ENCODE measurements around the gene SBF2. TPM values are rescaled to one million over a fixed set of nuclear protein-coding genes. Genes with fewer than 3 reads are reported as not detected.

SBF2 gene
- total RNA-seq, 1 donor from 2014 or later: 16.7 TPM

DNA sequence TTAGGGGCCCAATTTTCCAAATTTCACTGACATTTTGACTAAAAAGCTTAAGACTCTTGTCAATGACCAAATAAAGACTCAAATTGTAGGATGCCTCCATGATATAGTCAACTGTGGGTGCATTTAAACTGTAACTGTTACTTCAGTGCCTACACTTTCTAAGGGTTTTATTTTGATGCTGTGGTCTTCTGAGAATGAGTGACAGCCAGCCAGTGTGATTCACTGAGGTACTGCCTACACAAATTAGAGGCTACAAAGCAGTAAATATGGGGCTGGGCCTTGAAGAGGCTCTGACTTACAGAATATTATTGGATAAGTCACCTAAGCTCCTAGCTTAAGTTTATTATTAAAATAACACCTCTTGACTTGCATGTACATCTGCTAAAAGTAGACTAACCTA lies 419.6 kb downstream of the SBF2 start:
- no peak for DNase-seq (ENCODE audit: low spot score)
- no peak for ATAC-seq

- ATAC-seq: no peak
- no peak for DNase-seq (ENCODE audit: low spot score)
Measured at GRCh38 chr11:9868641-9869040, 425.4 kb downstream of the SBF2 start.

DNA sequence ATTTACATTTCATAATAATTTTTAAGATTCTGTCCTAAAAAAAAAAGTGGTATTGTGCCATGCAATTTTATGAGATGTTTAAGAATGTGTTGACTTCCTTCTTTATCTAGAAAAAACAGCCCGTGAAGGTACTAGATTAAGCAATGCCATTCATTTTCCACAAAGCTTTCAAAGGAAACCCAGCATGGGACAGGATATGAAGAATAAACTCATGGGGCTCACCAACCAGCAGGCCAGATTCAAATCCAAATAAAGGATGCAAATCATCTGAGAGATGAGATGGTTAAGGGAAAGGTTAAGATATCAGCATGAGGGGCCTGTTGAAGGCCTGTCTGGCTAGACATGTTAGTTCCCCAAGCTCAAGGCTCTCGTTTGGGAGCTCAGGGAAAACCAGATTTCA lies 431.0 kb downstream of the SBF2 start:
- DNase-seq (ENCODE audit: low spot score): no peak
- no peak for ATAC-seq

DNA sequence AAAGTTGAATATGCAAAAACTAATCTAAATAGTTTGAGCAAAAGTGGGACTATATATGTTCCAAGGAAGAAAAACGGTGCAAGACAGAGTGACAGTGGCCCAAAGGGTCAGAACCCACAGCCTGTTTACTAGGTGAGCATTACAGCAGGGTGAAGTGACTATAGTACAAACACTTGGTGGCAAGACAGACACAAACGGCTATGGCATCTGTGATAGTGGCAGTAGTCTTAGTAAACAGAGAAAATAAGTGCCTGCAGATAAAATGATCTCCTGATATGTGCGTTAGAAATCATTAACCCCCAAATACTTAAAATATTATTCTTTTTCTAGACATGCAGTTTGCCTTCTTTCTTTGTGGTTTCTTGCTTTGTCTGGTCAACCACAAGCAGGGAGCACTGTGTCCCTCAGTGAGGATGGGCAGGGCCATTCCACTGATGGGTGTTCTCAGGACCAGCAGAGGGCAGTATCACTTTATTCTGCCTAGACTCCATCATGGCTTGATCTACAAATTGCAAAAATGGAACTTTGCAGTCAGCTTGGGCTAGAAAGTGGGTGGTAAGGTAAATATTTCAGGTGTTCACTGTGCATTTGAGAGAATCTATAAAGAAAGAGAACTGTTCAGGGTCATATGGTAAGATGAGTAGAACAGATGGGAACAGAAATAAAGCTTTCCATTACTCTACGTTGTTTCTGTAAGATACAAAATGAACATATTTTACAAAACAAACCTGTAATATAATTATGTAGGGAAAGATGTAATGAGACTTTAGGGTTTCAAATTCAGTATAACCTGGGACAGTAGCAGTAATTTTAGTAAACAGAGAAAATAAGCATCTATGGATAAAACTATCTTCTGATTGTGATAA lies 431.9 kb downstream of the SBF2 start:
- ATAC-seq (peak; percentile 100), DNase-seq (ENCODE audit: low spot score) (peak; percentile 52)

DNA sequence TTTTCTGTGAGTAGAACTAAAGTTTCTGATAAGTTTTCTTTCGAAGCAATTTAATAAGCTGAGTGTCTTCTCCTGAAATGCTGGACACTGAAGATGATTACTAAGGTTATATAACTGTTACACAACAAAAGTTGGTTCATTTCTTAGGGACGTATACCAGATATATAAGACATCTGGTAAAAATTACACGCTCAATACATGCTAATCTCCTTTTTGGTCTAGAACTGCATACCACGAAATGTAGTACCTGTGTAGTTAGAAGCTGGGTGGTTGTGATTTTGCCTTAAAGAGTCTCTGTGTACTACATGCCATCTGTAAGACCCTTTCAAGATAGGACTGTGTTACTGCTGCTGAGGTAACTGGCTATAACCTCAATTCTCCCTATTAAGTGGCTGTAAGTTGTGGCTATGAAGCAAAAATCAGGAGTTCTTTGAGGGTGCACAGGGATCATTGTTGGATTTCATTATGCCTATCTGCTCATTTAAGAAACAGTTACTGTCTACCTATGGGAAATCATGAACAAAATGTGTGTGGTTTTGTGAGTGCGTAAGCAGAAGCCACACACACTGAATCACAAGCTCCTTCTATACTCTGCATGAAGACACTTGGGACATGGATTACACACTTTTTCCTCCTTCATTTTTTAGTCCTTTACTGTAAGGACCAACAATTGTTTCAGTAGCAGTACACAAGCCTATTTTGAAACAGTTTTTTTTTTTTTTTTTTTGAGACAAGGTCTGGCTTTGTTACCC lies 434.3 kb downstream of the SBF2 start:
- ATAC-seq: no peak
- no peak for DNase-seq (ENCODE audit: low spot score)

DNA sequence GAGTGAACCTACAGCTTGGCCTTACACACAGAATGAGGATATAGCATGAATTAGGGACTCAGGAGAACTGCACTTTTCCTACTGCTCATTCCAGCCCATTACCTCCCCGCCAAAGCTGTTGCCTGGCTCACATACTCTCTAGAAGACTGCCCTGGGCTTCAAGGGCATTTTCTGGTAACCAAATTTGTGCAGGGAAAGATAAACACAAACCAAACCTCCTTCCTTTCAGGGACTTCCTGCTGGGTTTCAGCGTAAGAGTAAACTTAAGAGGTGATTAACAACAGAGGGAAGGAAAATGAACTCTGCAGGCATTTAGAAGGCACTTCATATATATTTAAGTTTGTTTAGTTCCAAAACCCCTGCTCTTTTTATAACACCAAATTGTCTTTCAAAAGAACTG lies 435.2 kb downstream of the SBF2 start:
- no peak for ATAC-seq
- DNase-seq (ENCODE audit: low spot score): no peak

DNA sequence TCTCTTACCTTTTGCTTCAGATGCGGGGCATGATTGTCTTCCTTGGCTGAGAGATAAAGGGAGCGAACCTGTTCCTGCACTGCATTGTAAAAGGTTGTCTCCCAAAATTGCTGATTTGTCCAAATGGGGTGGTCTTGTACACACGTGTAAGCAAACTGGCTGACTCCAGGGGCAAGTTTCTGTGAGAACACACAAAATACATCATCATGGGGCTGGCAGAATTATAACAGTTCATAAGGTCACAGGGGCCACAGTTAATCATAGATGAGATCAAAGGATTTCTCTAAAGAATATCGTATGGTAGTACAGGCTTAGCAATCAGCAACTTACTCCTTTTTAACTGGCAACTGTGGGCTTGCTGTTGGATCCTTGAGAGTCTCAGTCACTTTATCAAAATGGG lies 435.8 kb downstream of the SBF2 start:
- DNase-seq (ENCODE audit: low spot score) (no peak), ATAC-seq (no peak)

- no peak for DNase-seq (ENCODE audit: low spot score)
- ATAC-seq: no peak
Measured at GRCh38 chr11:9855579-9856287, 438.3 kb downstream of the SBF2 start.

- ATAC-seq: peak; percentile 80
- no peak for DNase-seq (ENCODE audit: low spot score)
Measured at GRCh38 chr11:9853929-9854552, 440.0 kb downstream of the SBF2 start.

DNA sequence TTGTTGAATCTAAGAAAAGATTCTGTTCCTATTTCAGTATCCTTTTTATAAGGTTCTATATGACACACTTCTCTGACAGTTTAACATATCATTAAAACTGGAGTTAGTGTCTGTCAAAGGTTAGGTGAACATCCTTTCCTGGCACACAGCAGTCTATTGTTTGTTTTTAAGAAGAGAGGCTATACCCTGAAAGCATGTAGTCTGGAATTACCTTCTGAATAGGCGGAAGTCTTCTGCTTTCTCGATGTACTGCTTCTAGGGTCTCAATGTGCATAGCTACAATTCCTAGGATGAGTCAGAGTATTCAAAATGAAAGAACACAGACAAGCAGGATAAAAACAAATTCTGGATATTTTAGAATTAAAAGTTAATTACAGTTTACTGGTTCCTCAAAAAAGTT lies 441.6 kb downstream of the SBF2 start:
- DNase-seq (ENCODE audit: low spot score) (no peak), ATAC-seq (no peak)

DNA sequence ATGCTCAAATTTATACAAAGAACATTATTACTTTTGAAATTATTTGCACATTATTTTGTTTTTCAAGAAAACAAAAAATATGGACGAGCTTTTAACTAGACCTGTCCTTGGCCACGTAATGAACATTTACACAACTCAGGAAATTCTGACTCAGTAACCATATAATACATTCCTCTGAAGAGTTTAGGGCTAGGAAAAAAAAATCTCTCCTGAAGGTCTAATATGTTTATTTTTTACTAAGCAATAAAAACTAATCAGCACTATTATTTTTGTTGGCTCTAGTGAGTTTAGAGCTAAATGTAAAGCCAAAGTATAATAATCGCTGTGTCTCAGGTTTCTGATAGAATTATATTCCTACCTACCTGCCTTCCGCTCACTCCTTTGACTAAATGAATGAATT lies 442.7 kb downstream of the SBF2 start:
- DNase-seq (ENCODE audit: low spot score) (no peak), ATAC-seq (no peak)

- ATAC-seq (no peak), DNase-seq (ENCODE audit: low spot score) (no peak)
Measured at GRCh38 chr11:9850224-9850895, 443.7 kb downstream of the SBF2 start.

GRCh38 chr11:9849389-9849788 lies 444.6 kb downstream of the SBF2 start:
- DNase-seq (ENCODE audit: low spot score) (no peak), ATAC-seq (no peak)

DNA sequence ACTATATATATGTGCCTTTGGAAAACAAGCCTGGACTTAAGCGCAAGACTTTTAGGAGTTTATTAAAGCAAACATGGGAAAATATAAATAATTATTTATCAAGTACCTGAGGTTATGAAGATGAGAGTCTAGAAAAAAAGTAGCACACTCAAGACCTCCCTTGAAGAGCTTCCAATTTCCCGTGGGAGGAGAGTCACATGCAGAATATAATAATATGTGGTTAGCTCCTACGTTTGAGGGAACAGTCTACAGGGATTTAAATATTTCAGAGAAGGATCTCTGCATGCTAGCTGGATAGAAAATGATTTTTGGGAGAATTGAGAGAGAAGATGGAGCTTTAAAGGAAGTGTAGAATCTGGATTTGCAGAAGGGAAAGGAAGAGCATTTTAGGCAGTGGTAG lies 446.4 kb downstream of the SBF2 start:
- DNase-seq (ENCODE audit: low spot score) (no peak), ATAC-seq (no peak)

- DNase-seq (ENCODE audit: low spot score) (no peak), ATAC-seq (no peak)
Measured at GRCh38 chr11:9842923-9843322, 451.1 kb downstream of the SBF2 start.

DNA sequence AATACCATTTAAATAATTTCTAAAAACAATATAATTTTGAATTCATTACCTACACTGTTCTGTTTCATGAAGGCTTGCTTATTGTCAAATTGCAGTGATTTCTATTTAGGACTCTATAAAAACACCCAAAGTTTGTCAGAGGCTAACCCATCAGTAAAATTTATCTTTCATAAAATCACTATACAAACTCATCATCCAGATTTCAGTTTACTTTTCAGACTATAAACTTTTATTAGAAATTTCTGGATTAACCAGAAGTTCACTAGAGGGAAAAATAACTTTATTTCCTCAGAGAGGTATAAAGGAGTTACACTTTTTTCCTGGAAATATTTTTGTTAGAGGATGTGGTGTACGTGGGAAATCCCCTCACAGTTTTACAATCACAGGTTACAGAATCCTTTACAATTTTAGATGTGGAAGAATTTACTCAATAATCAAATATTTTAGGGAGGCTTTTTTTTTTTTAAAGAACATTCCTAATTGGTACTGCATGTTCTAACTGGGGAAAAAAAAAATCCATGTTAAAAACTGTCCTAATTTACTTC lies 453.5 kb downstream of the SBF2 start:
- ATAC-seq (no peak), DNase-seq (ENCODE audit: low spot score) (no peak)

DNA sequence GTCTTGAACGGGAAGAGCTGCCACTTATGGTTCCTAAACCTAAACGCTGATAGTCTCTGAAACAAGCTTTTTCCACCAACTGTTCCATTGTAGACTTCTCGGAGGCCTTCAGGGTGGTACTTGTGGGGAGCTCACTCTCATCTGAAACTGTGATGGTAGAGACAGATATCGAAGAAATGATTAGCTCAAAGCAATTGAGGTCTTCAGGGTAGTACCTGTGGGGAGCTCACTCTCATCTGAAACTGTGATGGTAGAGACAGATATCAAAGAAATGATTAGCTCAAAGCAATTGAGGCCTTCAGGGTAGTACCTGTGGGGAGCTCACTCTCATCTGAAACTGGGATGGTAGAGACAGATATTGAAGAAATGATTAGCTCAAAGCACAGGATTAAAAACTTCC lies 454.5 kb downstream of the SBF2 start:
- DNase-seq (ENCODE audit: low spot score) (no peak), ATAC-seq (no peak)

- no peak for ATAC-seq
- no peak for DNase-seq (ENCODE audit: low spot score)
Measured at GRCh38 chr11:9838961-9839360, 455.1 kb downstream of the SBF2 start.

DNA sequence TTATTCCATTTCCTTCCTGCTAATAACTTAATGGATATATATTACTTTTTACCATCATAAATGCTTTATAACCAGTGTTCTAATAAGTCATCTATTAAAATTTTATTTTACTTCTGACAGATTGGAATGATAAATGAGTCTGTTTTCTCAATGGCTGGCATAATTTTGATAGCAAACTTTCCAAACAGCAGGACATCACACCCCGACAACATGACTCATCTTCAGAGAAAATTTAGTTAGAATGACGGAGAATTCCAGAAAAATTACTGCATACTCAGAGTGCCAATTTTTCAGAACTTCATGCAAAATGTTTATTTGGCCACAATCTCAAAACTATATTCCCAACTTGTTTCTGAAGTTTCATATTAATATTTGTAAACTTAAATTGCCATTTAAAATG lies 455.8 kb downstream of the SBF2 start:
- DNase-seq (ENCODE audit: low spot score) (no peak), ATAC-seq (no peak)

- DNase-seq (ENCODE audit: low spot score): no peak
- ATAC-seq: no peak
Measured at GRCh38 chr11:9834291-9834690, 459.7 kb downstream of the SBF2 start.

Data from left lobe of liver (tissue), 2 donors.